Activated naive CD4-positive, alpha-beta T cell treated with anti-CD3 and anti-CD28 coated beads for 36 hours (primary cell): ENCODE results near the gene AFAP1L1. TPM values are rescaled to one million over a fixed set of nuclear protein-coding genes. Genes with fewer than 3 reads are reported as not detected.

Experiments used
- CTCF ChIA-PET: fragments of 350-600 bp; sonication (Branson Sonifier 250); formaldehyde crosslinking; loops from one replicate; lab custom pipeline; 2021; ENCODE audit warnings: antibody characterized with exemption; lab: Charles Lee
- DNase-seq: peaks from one replicate; pipeline ENCODE4 v3.0.0-alpha.2; 2020
- H3K27ac Mint-ChIP-seq: one replicate; pipeline ENCODE4 v1.8.0; 2021; ENCODE audit warnings: mild to moderate bottlenecking, mixed read lengths
- H3K27me3 Mint-ChIP-seq: one replicate; pipeline ENCODE4 v1.8.0; 2021; ENCODE audit warnings: low read depth, mixed read lengths
- H3K36me3 Mint-ChIP-seq: one replicate; pipeline ENCODE4 v1.8.0; 2021; ENCODE audit warnings: low read depth, mixed read lengths
- H3K4me1 Mint-ChIP-seq: one replicate; pipeline ENCODE4 v1.8.0; 2021; ENCODE audit warnings: low read depth, mixed read lengths
- H3K4me3 Mint-ChIP-seq: one replicate; pipeline ENCODE4 v1.8.0; 2021; ENCODE audit warnings: mild to moderate bottlenecking, moderate library complexity, mixed read lengths
- H3K9me3 Mint-ChIP-seq: one replicate; pipeline ENCODE4 v1.8.0; 2021; ENCODE audit warnings: mixed read lengths
- intact Hi-C: fragments of 100-400 bp; cut with micrococcal nuclease; formaldehyde crosslinking; loops from one replicate; pipeline ENCODE4 v1.15.1; 2023
- total RNA-seq, 2 experiments: library from RNA; stranded (reverse); gene quantifications; one replicate each; pipeline ENCODE4 v1.2.3, GENCODE V29; 2021

Gene AFAP1L1
- total RNA-seq, 2 experiments from 2014 or later: 0.07 TPM; not detected in 1

GRCh38 chr5:149322518-149322917 is 50.9 kb downstream of the AFAP1L1 start:
- DNase-seq: no peak
- Mint-ChIP-seq H3K27ac (no peak overlapping the region), H3K9me3 (peaks cover 4% of the 10 kb centered on the region), H3K36me3 (no peaks in the 10 kb centered on the region), H3K27me3 (no peaks in the 10 kb centered on the region), H3K4me1 (no peaks in the 10 kb centered on the region), H3K4me3 (no peak overlapping the region)
- intact Hi-C loops: no loop called here
- CTCF ChIA-PET: interaction anchor here (1.1 to 11.7 kb wide), 4 partner anchors 43 to 120 kb away, joined by 3 to 125 read pairs (median 4); no protein-coding TSS in a partner anchor

- Mint-ChIP-seq H3K4me1 (no peaks in the 10 kb centered on the region), H3K4me3 (no peak overlapping the region), H3K36me3 (no peaks in the 10 kb centered on the region), H3K9me3 (peaks cover 4% of the 10 kb centered on the region), H3K27me3 (no peaks in the 10 kb centered on the region), H3K27ac (no peak overlapping the region)
- intact Hi-C loops: no loop called here
- no peak for DNase-seq
- CTCF ChIA-PET: interaction anchor here (0.7 to 11.7 kb wide), 6 partner anchors 43 to 153 kb away, joined by 3 to 125 read pairs (median 4); no protein-coding TSS in a partner anchor
These were observed 51.6 kb downstream of the AFAP1L1 start for GRCh38 chr5:149323210-149323609.

GRCh38 chr5:149323621-149324205 is 52.1 kb downstream of the AFAP1L1 start:
- no peaks in the 10 kb centered on the region for H3K27me3 Mint-ChIP-seq
- intact Hi-C loops: no loop called here
- H3K9me3 Mint-ChIP-seq: peaks cover 4% of the 10 kb centered on the region
- H3K4me1 Mint-ChIP-seq: no peaks in the 10 kb centered on the region
- DNase-seq: no peak
- H3K27ac Mint-ChIP-seq: no peak overlapping the region
- H3K36me3 Mint-ChIP-seq: no peaks in the 10 kb centered on the region
- CTCF ChIA-PET: interaction anchor here (0.7 to 11.7 kb wide), 6 partner anchors 42 to 153 kb away, joined by 3 to 125 read pairs (median 4); no protein-coding TSS in a partner anchor
- no peak overlapping the region for H3K4me3 Mint-ChIP-seq

- CTCF ChIA-PET: interaction anchor here (1.1 to 11.7 kb wide), 5 partner anchors 10 to 47 kb away, joined by 3 to 125 read pairs (median 4); partner anchors contain the start of gene GRPEL2
- DNase-seq: no peak
- H3K27ac Mint-ChIP-seq: no peak overlapping the region
- no peak overlapping the region for H3K4me3 Mint-ChIP-seq
- no peaks in the 10 kb centered on the region for H3K27me3 Mint-ChIP-seq
- intact Hi-C loops: no loop called here
- H3K9me3 Mint-ChIP-seq: peaks cover 4% of the 10 kb centered on the region
- no peaks in the 10 kb centered on the region for H3K4me1 Mint-ChIP-seq
- H3K36me3 Mint-ChIP-seq: no peaks in the 10 kb centered on the region
These were observed 53.0 kb downstream of the AFAP1L1 start for GRCh38 chr5:149324641-149325040.

- no peaks in the 10 kb centered on the region for H3K36me3 Mint-ChIP-seq
- CTCF ChIA-PET: interaction anchor here (1.1 to 1.6 kb wide), 5 partner anchors 8 to 46 kb away, joined by 3 to 9 read pairs (median 3); partner anchors contain the start of gene GRPEL2
- intact Hi-C loops: no loop called here
These were observed 53.6 kb downstream of the AFAP1L1 start for GRCh38 chr5:149325166-149325735.

GRCh38 chr5:149325894-149326293 is 54.2 kb downstream of the AFAP1L1 start:
- intact Hi-C loops: no loop called here
- no peaks in the 10 kb centered on the region for H3K27me3 Mint-ChIP-seq
- H3K9me3 Mint-ChIP-seq: peaks cover 4% of the 10 kb centered on the region
- H3K36me3 Mint-ChIP-seq: no peaks in the 10 kb centered on the region
- no peak overlapping the region for H3K27ac Mint-ChIP-seq
- CTCF ChIA-PET: interaction anchor here (1.1 to 1.6 kb wide), 5 partner anchors 9 to 46 kb away, joined by 3 to 9 read pairs (median 3); partner anchors contain the start of gene GRPEL2
- H3K4me3 Mint-ChIP-seq: no peak overlapping the region
- no peak for DNase-seq
- H3K4me1 Mint-ChIP-seq: no peaks in the 10 kb centered on the region

More at GRCh38 chr5:149325166-149325735, 53.6 kb downstream of the AFAP1L1 start:
- H3K27ac Mint-ChIP-seq: no peak overlapping the region
- peaks cover 4% of the 10 kb centered on the region for H3K9me3 Mint-ChIP-seq
- H3K27me3 Mint-ChIP-seq: no peaks in the 10 kb centered on the region
- H3K4me3 Mint-ChIP-seq: no peak overlapping the region
- DNase-seq: no peak
- no peaks in the 10 kb centered on the region for H3K4me1 Mint-ChIP-seq

GRCh38 chr5:149326611-149327010 is 55.0 kb downstream of the AFAP1L1 start:
- no peak for DNase-seq
- H3K9me3 Mint-ChIP-seq: peaks cover 4% of the 10 kb centered on the region
- H3K4me1 Mint-ChIP-seq: no peaks in the 10 kb centered on the region
- H3K36me3 Mint-ChIP-seq: no peaks in the 10 kb centered on the region
- no peak overlapping the region for H3K27ac Mint-ChIP-seq
- intact Hi-C loops: no loop called here
- no peak overlapping the region for H3K4me3 Mint-ChIP-seq
- CTCF ChIA-PET: interaction anchor here (1.8 kb wide), 1 partner anchor 45 kb away, joined by 7 read pairs; no protein-coding TSS in a partner anchor
- H3K27me3 Mint-ChIP-seq: no peaks in the 10 kb centered on the region

GRCh38 chr5:149328177-149328576 is 56.5 kb downstream of the AFAP1L1 start:
- CTCF ChIA-PET: interaction anchor here (1.0 to 1.8 kb wide), 2 partner anchors 43 to 45 kb away, joined by 3 to 7 read pairs; no protein-coding TSS in a partner anchor
- DNase-seq: no peak
- Mint-ChIP-seq H3K4me3 (no peak overlapping the region), H3K27me3 (no peaks in the 10 kb centered on the region), H3K4me1 (no peaks in the 10 kb centered on the region), H3K9me3 (peaks cover 4% of the 10 kb centered on the region), H3K36me3 (no peaks in the 10 kb centered on the region), H3K27ac (no peak overlapping the region)
- intact Hi-C loops: no loop called here

- CTCF ChIA-PET: interaction anchor here (0.6 to 2.8 kb wide), 4 partner anchors 34 to 104 kb away, joined by 3 to 8 read pairs (median 6); no protein-coding TSS in a partner anchor
- Mint-ChIP-seq H3K27me3 (no peaks in the 10 kb centered on the region), H3K9me3 (no peaks in the 10 kb centered on the region), H3K4me1 (no peaks in the 10 kb centered on the region), H3K27ac (no peak overlapping the region), H3K4me3 (no peak overlapping the region), H3K36me3 (no peaks in the 10 kb centered on the region)
- intact Hi-C loops: no loop called here
- no peak for DNase-seq
These were observed 62.2 kb downstream of the AFAP1L1 start for GRCh38 chr5:149333711-149334443.

- Mint-ChIP-seq H3K9me3 (no peaks in the 10 kb centered on the region), H3K36me3 (no peaks in the 10 kb centered on the region), H3K27me3 (no peaks in the 10 kb centered on the region), H3K4me1 (no peaks in the 10 kb centered on the region), H3K4me3 (no peak overlapping the region), H3K27ac (no peak overlapping the region)
- no peak for DNase-seq
- CTCF ChIA-PET: no interaction called here
- intact Hi-C loops: no loop called here
These were observed 66.1 kb downstream of the AFAP1L1 start for GRCh38 chr5:149337736-149338135.

GRCh38 chr5:149338364-149338763 is 66.7 kb downstream of the AFAP1L1 start:
- Mint-ChIP-seq H3K9me3 (no peaks in the 10 kb centered on the region), H3K36me3 (no peaks in the 10 kb centered on the region), H3K4me3 (no peak overlapping the region), H3K27me3 (no peaks in the 10 kb centered on the region), H3K27ac (no peak overlapping the region), H3K4me1 (no peaks in the 10 kb centered on the region)
- DNase-seq: no peak
- CTCF ChIA-PET: no interaction called here
- intact Hi-C loops: no loop called here

- Mint-ChIP-seq H3K4me1 (peaks cover 16% of the 10 kb centered on the region), H3K27ac (no peak overlapping the region), H3K4me3 (no peak overlapping the region), H3K27me3 (no peaks in the 10 kb centered on the region), H3K36me3 (peaks cover 4% of the 10 kb centered on the region), H3K9me3 (no peaks in the 10 kb centered on the region)
- intact Hi-C loops: loop anchor here (10.0 kb wide), 1 partner anchor 624 kb away; the partner anchor contains the start of gene SLC26A2
- DNase-seq: no peak
- CTCF ChIA-PET: interaction anchor here (0.6 to 1.8 kb wide), 7 partner anchors 12 to 93 kb away, joined by 3 to 4 read pairs (median 4); no protein-coding TSS in a partner anchor
These were observed 69.3 kb downstream of the AFAP1L1 start for GRCh38 chr5:149340920-149341319.
